H9 (cell line): ENCODE data around the gene EPHB3. TPM values are rescaled to one million over a fixed set of nuclear protein-coding genes. Genes with fewer than 3 reads are reported as not detected.

Experiments
- DNase-seq: peaks from one replicate; pipeline ENCODE4 v3.0.0-alpha.2; 2017
- H2AFZ ChIP-seq: one replicate; pipeline ENCODE4 v1.6.1; 2013; ENCODE audit warnings: mild to moderate bottlenecking, low read length, control low read depth, moderate library complexity
- H2AK5ac ChIP-seq: 2 replicates; pipeline ENCODE4 v1.6.1; 2013; ENCODE audit warnings: low read length, control low read depth, mixed read lengths; ENCODE audit not compliant: insufficient read length
- H2BK120ac ChIP-seq: one replicate; pipeline ENCODE4 v1.6.1; 2013; ENCODE audit warnings: low read depth, mild to moderate bottlenecking, low read length, control low read depth, inconsistent platforms; ENCODE audit not compliant: poor library complexity, severe bottlenecking
- H2BK12ac ChIP-seq: 2 replicates; pipeline ENCODE4 v1.6.1; 2013; ENCODE audit warnings: low read length, control low read depth, mixed read lengths, low read depth; ENCODE audit not compliant: insufficient read length
- H2BK15ac ChIP-seq: 2 replicates; pipeline ENCODE4 v1.6.1; 2013; ENCODE audit warnings: low read depth, low read length, control low read depth
- H2BK20ac ChIP-seq: one replicate; pipeline ENCODE4 v1.6.1; 2013; ENCODE audit warnings: low read depth, mild to moderate bottlenecking, low read length, control low read depth, inconsistent platforms; ENCODE audit not compliant: poor library complexity, severe bottlenecking
- H2BK5ac ChIP-seq: 2 replicates; pipeline ENCODE4 v1.6.1; 2013; ENCODE audit warnings: low read length, control low read depth, mixed read lengths; ENCODE audit not compliant: insufficient read length
- H3K14ac ChIP-seq: 2 replicates; pipeline ENCODE4 v1.6.1; 2013; ENCODE audit warnings: low read length, control low read depth; ENCODE audit not compliant: insufficient read depth
- H3K18ac ChIP-seq: 2 replicates; pipeline ENCODE4 v1.6.1; 2013; ENCODE audit warnings: low read depth, mild to moderate bottlenecking, mixed read lengths, low read length, control low read depth; ENCODE audit not compliant: insufficient read length
- H3K23ac ChIP-seq: 2 replicates; pipeline ENCODE4 v1.6.1; 2013; ENCODE audit warnings: low read length, control low read depth, mixed read lengths, low read depth; ENCODE audit not compliant: insufficient read length
- H3K23me2 ChIP-seq: 2 replicates; pipeline ENCODE4 v1.6.1; 2013; ENCODE audit warnings: low read depth, mild to moderate bottlenecking, mixed read lengths, low read length, control low read depth; ENCODE audit not compliant: insufficient read length, poor library complexity, severe bottlenecking
- H3K27ac ChIP-seq: 2 replicates; pipeline ENCODE4 v1.5.1; 2013; ENCODE audit warnings: low read length, control low read depth, mixed read lengths, low read depth; ENCODE audit not compliant: insufficient read length
- H3K27me3 ChIP-seq: 2 replicates; pipeline ENCODE4 v1.6.1; 2013; ENCODE audit warnings: low read length, control low read depth, inconsistent platforms; ENCODE audit not compliant: insufficient read depth
- H3K4ac ChIP-seq: 2 replicates; pipeline ENCODE4 v1.6.1; 2013; ENCODE audit warnings: low read depth, mild to moderate bottlenecking, control low read depth, inconsistent platforms, low read length, moderate library complexity
- H3K4me1 ChIP-seq: 2 replicates; pipeline ENCODE4 v1.6.1; 2013; ENCODE audit warnings: low read length, control low read depth, inconsistent platforms; ENCODE audit not compliant: insufficient read depth
- H3K4me2 ChIP-seq: 2 replicates; pipeline ENCODE4 v1.6.1; 2013; ENCODE audit warnings: low read length, control low read depth, mixed read lengths; ENCODE audit not compliant: insufficient read length, insufficient read depth
- H3K56ac ChIP-seq: 2 replicates; pipeline ENCODE4 v1.6.1; 2013; ENCODE audit warnings: low read depth, mild to moderate bottlenecking, mixed read lengths, low read length, control low read depth; ENCODE audit not compliant: insufficient read length
- H3K79me1 ChIP-seq: 2 replicates; pipeline ENCODE4 v1.6.1; 2013; ENCODE audit warnings: low read depth, mild to moderate bottlenecking, moderate library complexity, low read length, control low read depth, inconsistent platforms; ENCODE audit not compliant: insufficient read depth, poor library complexity, severe bottlenecking
- H3K79me2 ChIP-seq: 2 replicates; pipeline ENCODE4 v1.6.1; 2013; ENCODE audit warnings: low read length, control low read depth, inconsistent platforms; ENCODE audit not compliant: insufficient read depth
- H3K9ac ChIP-seq: 2 replicates; pipeline ENCODE4 v1.6.1; 2013; ENCODE audit warnings: low read length, control low read depth, mixed read lengths; ENCODE audit not compliant: insufficient read length; ENCODE audit errors: extremely low read depth
- H3K9me3 ChIP-seq: one replicate; pipeline ENCODE4 v1.6.1; 2013; ENCODE audit warnings: low read depth, low read length, inconsistent platforms; ENCODE audit not compliant: control insufficient read depth
- H3T11ph ChIP-seq: one replicate; pipeline ENCODE4 v1.6.1; 2013; ENCODE audit warnings: mild to moderate bottlenecking, low read length, control low read depth, inconsistent platforms
- H4K20me1 ChIP-seq: one replicate; pipeline ENCODE4 v1.6.1; 2013; ENCODE audit not compliant: control insufficient read depth, insufficient read length, insufficient read depth
- H4K5ac ChIP-seq: 2 replicates; pipeline ENCODE4 v1.6.1; 2013; ENCODE audit warnings: low read depth, mild to moderate bottlenecking, mixed read lengths, low read length, control low read depth; ENCODE audit not compliant: insufficient read length
- H4K8ac ChIP-seq: replicated peaks from 2 replicates; pipeline ENCODE4 v1.6.1; 2013; ENCODE audit warnings: low read length, control low read depth, mixed read lengths, low read depth; ENCODE audit not compliant: insufficient read length
- H4K91ac ChIP-seq: 2 replicates; pipeline ENCODE4 v1.6.1; 2013; ENCODE audit warnings: low read depth, mild to moderate bottlenecking, moderate library complexity, mixed read lengths, low read length, control low read depth; ENCODE audit not compliant: insufficient read length
- H3K27ac Mint-ChIP-seq, 3 experiments: 2 replicates in 2 of 3; 3 replicates in 1 of 3; pipeline ENCODE4 v1.8.0; 2020 to 2021; ENCODE audit warnings: mixed read lengths in 3 of 3, mild to moderate bottlenecking in 1 of 3, moderate library complexity in 1 of 3
- H3K27me3 Mint-ChIP-seq: 2 replicates; pipeline ENCODE4 v1.8.0; 2021; ENCODE audit warnings: low read depth, mild to moderate bottlenecking, moderate library complexity, mixed read lengths
- H3K36me3 Mint-ChIP-seq, 3 experiments: 2 replicates in 2 of 3; 3 replicates in 1 of 3; pipeline ENCODE4 v1.8.0; 2020 to 2021; ENCODE audit warnings: low read depth in 3 of 3, mixed read lengths in 3 of 3; ENCODE audit not compliant: insufficient read depth in 1 of 3
- H3K4me1 Mint-ChIP-seq, 2 experiments: 2 replicates each; pipeline ENCODE4 v1.8.0; 2020; ENCODE audit warnings: mixed read lengths in 2 of 2
- H3K4me3 Mint-ChIP-seq, 2 experiments: 2 replicates in 1 of 2; 3 replicates in 1 of 2; pipeline ENCODE4 v1.8.0; 2020 to 2021; ENCODE audit warnings: mild to moderate bottlenecking in 2 of 2, mixed read lengths in 2 of 2, moderate library complexity in 1 of 2
- H3K9me3 Mint-ChIP-seq, 2 experiments: 2 replicates in 1 of 2; 3 replicates in 1 of 2; pipeline ENCODE4 v1.8.0; 2020; ENCODE audit warnings: mild to moderate bottlenecking in 2 of 2, mixed read lengths in 2 of 2, moderate library complexity in 1 of 2
- WGBS: extraction: QIAGEN DNeasy Blood & Tissue Kit; methylation state at CpG from one replicate; pipeline ENCODE4 v1.1.7; 2013; ENCODE audit warnings: missing lambda C conversion rate, low lambda C conversion rate, mixed read lengths; ENCODE audit not compliant: insufficient read length; ENCODE audit errors: extremely low coverage; 5-methylcytosine and 5-hydroxymethylcytosine counted together
- total RNA-seq: library from RNA; stranded (reverse); gene quantifications from 2 replicates; pipeline ENCODE4 v1.2.1, GENCODE V29; 2021
- TF ChIP-seq, protein P1 (sequence below): fragments of 200-600 bp; sonication (generic); conservative IDR thresholded peaks from 3 replicates; pipeline ENCODE4 v1.8.0; 2021; ENCODE audit warnings: antibody characterized with exemption, mild to moderate bottlenecking

Gene EPHB3
- total RNA-seq, 1 experiment from 2014 or later = 1.0 TPM

DNA sequence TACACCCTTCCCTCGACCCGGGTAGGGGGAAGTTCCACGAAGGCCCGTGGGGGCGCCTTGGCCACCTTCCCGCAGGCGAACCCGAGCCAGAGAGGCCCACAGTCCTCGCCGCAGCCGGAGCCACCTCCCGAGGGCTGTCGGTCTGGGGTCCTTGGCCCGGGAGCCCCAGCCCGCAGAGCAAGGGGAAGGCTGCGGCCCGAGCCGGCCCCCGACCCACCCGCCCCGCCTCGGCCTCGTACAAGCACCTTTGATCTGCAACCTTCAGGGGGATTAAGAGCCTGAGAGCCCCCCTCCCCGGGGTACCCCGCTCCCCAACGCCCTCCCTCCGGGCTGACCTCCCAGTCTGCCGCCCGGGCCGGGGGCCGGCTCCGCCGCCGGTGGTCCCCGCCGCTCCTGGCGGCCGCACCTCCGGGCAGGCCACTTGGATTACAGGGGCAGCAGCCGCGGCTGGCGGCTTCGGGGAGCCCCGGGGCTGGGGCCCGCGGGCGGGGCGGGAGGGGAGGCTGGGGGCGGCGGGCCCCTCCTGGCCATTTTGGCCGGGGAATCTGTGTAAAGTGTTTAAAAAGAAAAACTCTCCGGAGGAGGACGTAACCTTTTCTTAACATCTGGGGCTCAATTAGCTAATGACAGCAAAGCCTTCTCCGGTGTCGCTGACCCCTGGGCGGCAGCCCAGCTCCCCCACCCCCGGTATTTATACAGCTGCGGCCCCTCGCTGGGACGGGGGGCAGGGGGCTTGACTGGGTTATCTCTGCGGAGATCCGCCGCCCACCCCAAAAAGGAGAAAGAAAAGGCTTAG lies 40.2 kb downstream of the EPHB3 start:
- Histone ChIP-seq H3K14ac (no peak overlapping the region), H4K20me1 (peaks cover 3% of the 10 kb centered on the region), H2BK120ac (no peak overlapping the region), H2AK5ac (no peak overlapping the region), H3K9ac (no peak overlapping the region), H3K27me3 (peaks cover 67% of the 10 kb centered on the region), H3T11ph (no peak overlapping the region), H3K4ac (no peak overlapping the region), H3K4me2 (peak overlapping the region; percentile 50), H3K79me1 (no peaks in the 10 kb centered on the region), H2BK12ac (no peak overlapping the region), H3K27ac (no peak overlapping the region), H4K91ac (no peak overlapping the region), H2BK5ac (no peak overlapping the region), H3K9me3 (no peaks in the 10 kb centered on the region), H3K79me2 (no peaks in the 10 kb centered on the region), H3K18ac (no peak overlapping the region), H4K5ac (no peak overlapping the region), H2AFZ (no peak overlapping the region), H3K4me1 (peaks cover 3% of the 10 kb centered on the region; the same call in 1 of the 2 replicates), H3K56ac (no peak overlapping the region), H3K23ac (no peak overlapping the region), H3K23me2 (peaks cover 18% of the 10 kb centered on the region), H4K8ac (no peak overlapping the region), H2BK15ac (no peak overlapping the region), H2BK20ac (no peak overlapping the region)
- no peak for DNase-seq
- TF ChIP-seq, protein P1, sequence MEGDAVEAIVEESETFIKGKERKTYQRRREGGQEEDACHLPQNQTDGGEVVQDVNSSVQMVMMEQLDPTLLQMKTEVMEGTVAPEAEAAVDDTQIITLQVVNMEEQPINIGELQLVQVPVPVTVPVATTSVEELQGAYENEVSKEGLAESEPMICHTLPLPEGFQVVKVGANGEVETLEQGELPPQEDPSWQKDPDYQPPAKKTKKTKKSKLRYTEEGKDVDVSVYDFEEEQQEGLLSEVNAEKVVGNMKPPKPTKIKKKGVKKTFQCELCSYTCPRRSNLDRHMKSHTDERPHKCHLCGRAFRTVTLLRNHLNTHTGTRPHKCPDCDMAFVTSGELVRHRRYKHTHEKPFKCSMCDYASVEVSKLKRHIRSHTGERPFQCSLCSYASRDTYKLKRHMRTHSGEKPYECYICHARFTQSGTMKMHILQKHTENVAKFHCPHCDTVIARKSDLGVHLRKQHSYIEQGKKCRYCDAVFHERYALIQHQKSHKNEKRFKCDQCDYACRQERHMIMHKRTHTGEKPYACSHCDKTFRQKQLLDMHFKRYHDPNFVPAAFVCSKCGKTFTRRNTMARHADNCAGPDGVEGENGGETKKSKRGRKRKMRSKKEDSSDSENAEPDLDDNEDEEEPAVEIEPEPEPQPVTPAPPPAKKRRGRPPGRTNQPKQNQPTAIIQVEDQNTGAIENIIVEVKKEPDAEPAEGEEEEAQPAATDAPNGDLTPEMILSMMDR = no peak
- Mint-ChIP-seq H3K27ac (no peak overlapping the region), H3K4me3 (peak overlapping the region; percentile 43 to 86), H3K9me3 (peaks cover 0 to 2% of the 10 kb centered on the region in 2 experiments; a peak in 1 of 5 replicates), H3K27me3 (peaks cover 93% of the 10 kb centered on the region), H3K36me3 (no peaks in the 10 kb centered on the region; a peak in 1 of 7 replicates), H3K4me1 (peaks cover 31 to 39% of the 10 kb centered on the region in 2 experiments)
- no CpG with 5 or more reads among the region's 63 CpGs for WGBS
